Fibroblast of villous mesenchyme (primary cell): ENCODE measurements around the gene TSC1. TPM values are rescaled to one million over a fixed set of nuclear protein-coding genes. Genes with fewer than 3 reads are reported as not detected.
A peak's percentile ranks its signal among the peaks of the same experiment; 100 is the strongest.

Experiments
- DNase-seq: peaks from one replicate; pipeline ENCODE4 v3.0.0-alpha.2; 2010; ENCODE audit warnings: low read depth
- H3K4me3 ChIP-seq: 2 replicates; pipeline ENCODE4 v1.5.1; 2011; ENCODE audit warnings: low read depth, mild to moderate bottlenecking, low read length
- CTCF ChIP-seq: IDR thresholded peaks from 2 replicates; pipeline ENCODE4 v1.5.1; 2012; ENCODE audit warnings: low read depth, mild to moderate bottlenecking, low read length; ENCODE audit not compliant: insufficient read depth
- total RNA-seq: library from RNA; depleted of rRNA; stranded (reverse); fragments of >200 nt; gene quantifications from 2 replicates; pipeline ENCODE4 v1.2.3, GENCODE V29; 2012

Gene TSC1
- total RNA-seq, 1 donor: 65.2 TPM

GRCh38 chr9:132877824-132878694 lies 66.4 kb downstream of the TSC1 start, which contains the start of gene AK8:
AK8 (minus strand) TSS chr9:132878284; CDS start chr9:132878255, 29 bp downstream.
- peak; percentile 71 for DNase-seq
- no peak for TF ChIP-seq CTCF
- H3K4me3 ChIP-seq: peak within 1 kb of the TSS; percentile 99

GRCh38 chr9:132877458-132877823 lies 67.0 kb downstream of the TSC1 start:
- H3K4me3 ChIP-seq: peak overlapping the region; percentile 99
- no peak for DNase-seq
- no peak for TF ChIP-seq CTCF

DNA sequence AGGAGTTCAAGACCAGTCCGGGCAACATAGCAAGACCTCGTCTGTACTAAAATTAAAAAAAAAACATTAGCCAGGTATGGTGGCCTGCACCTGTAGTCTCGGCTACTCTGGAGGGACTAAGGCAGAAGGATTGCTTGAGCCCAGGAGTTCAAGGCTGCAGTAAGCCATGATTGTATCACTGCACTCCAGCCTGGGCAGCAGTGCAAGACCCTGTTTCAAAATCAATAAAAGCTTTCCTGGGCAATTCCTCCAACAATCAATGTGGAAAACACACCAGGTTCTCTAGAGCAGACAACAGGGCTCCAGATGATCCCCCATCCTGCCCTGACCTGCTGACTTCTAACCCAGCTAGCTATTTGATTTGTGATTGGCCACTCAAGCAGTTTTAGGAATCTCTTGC lies 67.6 kb downstream of the TSC1 start:
- TF ChIP-seq CTCF: no peak
- no peak overlapping the region for H3K4me3 ChIP-seq
- no peak for DNase-seq

- H3K4me3 ChIP-seq: no peak overlapping the region
- DNase-seq: no peak
- TF ChIP-seq CTCF: no peak
Observed at GRCh38 chr9:132875159-132875558, 69.3 kb downstream of the TSC1 start.

- DNase-seq: no peak
Observed at GRCh38 chr9:132873403-132873802, 71.0 kb downstream of the TSC1 start.

GRCh38 chr9:132869266-132869665 lies 75.2 kb downstream of the TSC1 start:
- H3K4me3 ChIP-seq: no peak overlapping the region
- TF ChIP-seq CTCF: no peak

More at GRCh38 chr9:132873403-132873802, 71.0 kb downstream of the TSC1 start:
- TF ChIP-seq CTCF: no peak
- H3K4me3 ChIP-seq: no peak overlapping the region

More at GRCh38 chr9:132869266-132869665, 75.2 kb downstream of the TSC1 start:
- no peak for DNase-seq
